RPMI8226 (cell line): ENCODE data around the gene FN1.
"Not testable (repeated sequence)": the region's sequence is repeated elsewhere in the genome, so short reads cannot be mapped to it uniquely, and the experiment has no call there.

Experiments
- DNase-seq: peaks from one replicate; pipeline ENCODE4 v3.0.0-alpha.2; 2015

The FN1 gene

GRCh38 chr2:215363461-215364156 is 72.3 kb downstream of the FN1 start:
- DNase-seq: no peak

DNA sequence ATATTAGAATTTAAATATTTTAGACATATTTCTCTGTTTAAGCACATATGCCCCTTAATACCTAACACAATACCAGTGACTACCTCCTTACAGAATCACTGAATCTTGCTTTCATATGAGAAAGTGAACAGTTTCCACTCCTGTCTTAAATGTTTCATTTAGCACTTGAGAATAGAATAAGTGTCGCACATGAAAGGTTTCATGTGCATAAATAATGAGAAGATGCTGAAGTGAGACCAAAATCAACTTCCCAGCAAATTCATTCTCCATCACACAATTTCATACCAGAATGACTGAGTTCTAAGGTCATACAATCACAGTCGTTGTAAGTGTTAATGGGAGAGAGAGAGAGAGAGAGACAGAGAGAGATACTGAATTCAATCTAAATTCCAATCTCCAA is 72.8 kb downstream of the FN1 start:
- no peak for DNase-seq

DNA sequence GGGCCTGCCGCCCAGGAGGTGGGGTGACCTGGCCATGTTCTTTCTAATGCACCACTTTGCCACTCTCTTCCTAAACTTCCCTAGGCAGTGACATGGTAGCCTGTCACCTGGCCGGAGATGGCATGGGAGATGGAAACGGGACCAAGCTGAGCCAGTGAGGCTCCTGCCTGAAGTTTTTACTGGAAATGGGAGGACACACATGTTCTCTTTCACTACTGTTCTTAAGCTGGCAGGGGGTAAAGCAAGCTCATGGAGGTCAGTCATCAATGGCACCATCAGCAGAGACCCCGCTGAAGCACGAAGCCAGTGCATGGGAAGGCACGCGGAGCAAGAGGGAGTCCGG is 73.3 kb downstream of the FN1 start:
- no peak for DNase-seq

- DNase-seq: no peak
These were observed 73.8 kb downstream of the FN1 start for GRCh38 chr2:215361876-215362561.

- no peak for DNase-seq
These were observed 74.5 kb downstream of the FN1 start for GRCh38 chr2:215361211-215361875.

GRCh38 chr2:215360596-215360995 is 75.3 kb downstream of the FN1 start:
- no peak for DNase-seq

DNA sequence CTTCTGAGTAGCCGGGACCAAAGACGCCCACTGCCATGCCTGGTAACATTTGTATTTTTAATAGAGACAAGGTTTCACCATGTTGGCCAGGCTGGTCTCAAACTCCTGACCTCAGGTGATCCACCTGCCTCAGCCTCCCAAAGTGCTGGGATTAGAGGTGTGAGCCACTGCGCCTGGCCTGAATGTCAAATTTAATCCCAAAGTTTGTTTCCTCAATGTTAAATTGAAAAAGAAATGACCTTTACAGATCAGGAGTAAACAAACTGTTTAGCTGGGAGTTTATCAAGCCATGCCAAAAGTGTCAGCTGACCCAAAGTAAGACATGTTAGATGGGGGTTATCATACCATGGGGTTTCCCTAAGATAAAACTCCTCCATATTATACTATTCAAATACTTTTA is 75.8 kb downstream of the FN1 start:
- DNase-seq: not testable (repeated sequence)

DNA sequence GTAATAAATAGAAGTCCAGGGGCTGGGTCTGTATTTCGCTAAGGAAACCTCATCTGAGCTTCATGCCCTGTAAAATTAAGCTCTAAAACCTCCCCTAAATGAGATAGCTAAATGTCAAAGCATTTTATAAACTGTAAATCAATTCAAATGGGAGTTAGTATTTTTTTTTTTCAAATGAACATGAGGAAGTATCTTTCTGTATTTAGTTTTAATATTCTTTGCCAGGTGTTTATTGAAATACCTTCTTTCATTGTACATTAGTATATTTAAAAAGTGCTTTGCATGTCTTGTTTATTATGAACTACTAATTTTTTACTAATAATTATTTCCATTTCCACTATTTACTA is 76.3 kb downstream of the FN1 start:
- no peak for DNase-seq

- no peak for DNase-seq
These were observed 76.8 kb downstream of the FN1 start for GRCh38 chr2:215358891-215359575.

DNA sequence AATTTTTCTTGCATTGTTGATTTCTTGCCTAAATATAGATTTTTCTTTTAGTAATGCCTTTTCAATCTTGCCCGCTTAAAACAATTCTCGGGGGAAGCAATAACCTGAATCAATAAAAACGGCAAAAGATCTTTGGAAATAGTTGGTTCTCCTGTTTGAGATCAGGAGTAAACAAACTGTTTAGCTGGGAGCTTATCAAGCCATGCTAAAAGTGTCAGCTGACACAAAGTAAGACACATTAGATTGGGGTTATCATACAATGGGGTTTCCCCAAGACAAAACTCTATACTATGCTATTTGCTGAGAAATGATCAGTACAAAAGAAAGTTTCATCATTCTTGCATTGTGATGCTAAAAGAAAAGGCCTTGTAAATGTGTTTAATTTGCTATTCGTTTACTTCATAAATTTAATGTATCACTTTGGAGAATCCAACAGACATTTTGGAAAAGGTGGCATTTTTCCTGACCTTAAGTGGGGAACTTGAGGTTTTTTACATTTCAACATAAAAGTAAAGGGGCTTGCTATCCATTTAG is 77.5 kb downstream of the FN1 start:
- no peak for DNase-seq

- DNase-seq: no peak
These were observed 78.2 kb downstream of the FN1 start for GRCh38 chr2:215357660-215358059.

DNA sequence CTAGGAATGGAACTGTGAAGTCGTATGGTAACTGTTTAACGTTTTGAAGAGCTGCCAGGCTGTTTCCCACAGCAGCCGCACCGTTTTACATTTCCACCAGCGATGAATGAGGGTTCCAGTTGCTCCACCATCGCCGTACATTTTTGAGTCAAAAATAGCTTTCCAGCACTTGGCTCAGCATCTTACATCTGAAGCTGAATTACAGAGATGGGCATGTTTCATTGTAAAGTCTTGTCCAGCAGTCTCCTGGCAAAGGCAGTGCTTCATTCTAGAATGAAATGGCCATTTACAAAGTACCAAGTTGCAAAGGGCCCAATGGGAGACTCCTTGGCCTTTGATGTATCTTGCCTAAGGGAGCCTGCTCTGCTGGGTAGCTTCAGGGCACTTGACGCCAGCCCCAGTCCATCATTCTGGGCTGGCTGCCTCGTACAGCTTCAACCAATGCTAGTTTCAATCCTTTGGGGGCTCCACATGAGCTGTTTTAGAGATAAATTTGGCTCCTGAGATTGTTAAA is 78.9 kb downstream of the FN1 start:
- no peak for DNase-seq

DNA sequence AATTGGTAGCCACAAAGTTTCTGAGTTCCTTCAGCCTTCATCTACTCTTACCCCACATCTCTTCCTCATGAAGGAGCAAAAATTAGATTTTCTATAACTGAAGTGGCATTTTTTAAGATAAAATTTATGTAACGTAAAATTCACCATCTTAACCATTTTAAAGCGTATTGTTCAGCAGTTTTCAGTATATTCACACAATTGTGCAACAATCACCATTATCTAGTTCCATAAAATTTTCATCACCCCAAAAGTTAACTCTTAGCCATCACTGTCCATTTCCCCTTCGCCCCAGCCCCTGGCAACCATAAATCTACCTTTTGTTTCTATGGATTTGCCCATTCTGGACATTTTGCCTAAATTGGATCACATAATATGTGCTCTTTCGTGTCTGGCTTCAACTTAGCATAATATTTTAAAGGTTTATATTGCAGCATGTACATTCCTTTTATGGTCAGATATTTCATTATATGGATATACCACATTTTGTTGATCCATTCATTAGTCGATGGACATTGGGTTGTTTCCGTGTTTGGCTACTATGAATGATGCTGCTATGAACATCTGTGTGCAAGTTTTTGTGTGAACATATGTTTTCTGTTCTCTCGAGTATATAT is 79.4 kb downstream of the FN1 start:
- no peak for DNase-seq

- no peak for DNase-seq
These were observed 80.1 kb downstream of the FN1 start for GRCh38 chr2:215355801-215356200.

GRCh38 chr2:215354771-215355695 is 80.8 kb downstream of the FN1 start:
- DNase-seq: no peak

GRCh38 chr2:215352602-215353001 is 83.3 kb downstream of the FN1 start:
- no peak for DNase-seq

DNA sequence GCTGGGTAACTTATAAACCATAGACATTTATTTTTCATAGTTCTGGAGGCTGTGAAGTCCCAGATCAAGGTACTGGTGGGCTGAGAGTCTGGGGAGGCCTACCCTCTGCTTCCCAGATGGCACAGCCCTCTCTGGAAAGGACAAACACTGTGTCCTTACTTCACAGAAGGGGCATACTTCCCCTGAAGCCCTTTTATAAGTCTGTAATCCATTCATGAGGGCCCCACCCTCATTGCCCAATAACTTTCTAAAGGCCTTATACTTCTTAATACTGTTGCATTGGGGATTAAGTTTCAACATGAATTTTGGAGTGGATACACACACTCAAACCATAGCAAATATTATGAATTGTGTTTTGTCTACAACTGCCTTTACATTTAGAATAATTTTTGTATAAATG is 88.0 kb downstream of the FN1 start:
- DNase-seq: no peak

GRCh38 chr2:215338883-215339679 is 96.8 kb downstream of the FN1 start:
- DNase-seq: no peak

DNA sequence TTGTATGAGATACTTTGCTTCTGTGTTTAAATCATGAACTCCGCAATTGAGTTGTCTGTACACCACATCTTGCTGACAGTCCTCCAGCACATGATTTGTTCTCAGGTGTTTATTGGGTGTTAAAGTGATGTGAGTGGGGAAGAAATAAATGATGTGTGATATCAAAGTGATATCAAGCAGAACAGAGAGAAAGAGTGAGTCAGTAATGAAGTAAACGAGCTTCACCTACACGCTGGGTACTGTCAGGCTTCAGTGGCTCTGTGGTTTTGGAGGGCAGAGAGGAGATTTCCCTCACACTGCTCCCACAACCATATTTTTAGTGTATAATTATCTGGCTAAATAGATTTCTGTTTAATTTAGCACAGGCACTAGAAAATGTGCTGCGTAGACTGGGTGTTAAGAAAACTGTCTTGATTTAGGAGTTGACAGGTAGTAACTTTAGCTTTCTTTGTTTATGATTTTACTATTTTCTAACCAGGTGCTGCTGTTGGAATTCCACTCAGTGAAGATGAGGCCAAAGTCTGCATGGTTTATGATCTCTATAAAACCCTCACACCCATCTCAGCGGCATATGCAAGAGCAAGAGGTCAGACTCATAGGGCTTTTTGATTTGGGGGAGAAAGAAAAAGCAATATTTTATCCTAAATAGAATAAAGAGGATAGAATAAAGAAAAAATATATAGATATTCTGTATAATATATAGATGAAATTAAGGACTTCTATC is 102.8 kb downstream of the FN1 start:
- DNase-seq: no peak

- no peak for DNase-seq
These were observed 107.8 kb downstream of the FN1 start for GRCh38 chr2:215328066-215328465.
